Measurements from ENCODE around the gene TNKS1BP1.

Gene TNKS1BP1

DNA sequence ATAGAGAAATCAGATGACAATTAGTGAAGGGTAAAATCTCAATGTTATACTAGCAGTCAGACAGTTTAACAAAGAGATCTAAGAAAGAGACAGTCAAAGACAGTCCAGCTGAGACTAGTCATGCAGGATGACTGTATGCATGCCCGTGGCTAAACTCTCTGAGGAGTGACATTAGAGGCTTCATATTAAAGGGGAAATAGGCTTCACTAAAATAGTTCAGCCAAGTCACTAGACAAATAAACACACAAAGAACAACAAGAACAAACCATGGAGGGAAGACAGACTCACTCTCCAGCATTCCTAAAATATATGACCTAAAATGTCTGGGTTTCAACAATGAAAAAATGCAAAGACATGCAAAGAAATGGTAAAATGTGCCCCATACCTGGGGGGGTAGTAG, 69.1 kb downstream of the TNKS1BP1 start:
- TF ChIP-seq GATA2 (IDR thresholded peaks at IDR 0.05; ENCODE audit: low read depth, low read length) (no peak), GATA3 (IDR thresholded peaks at IDR 0.05; ENCODE audit: low read depth, low read length) (no peak)

DNA sequence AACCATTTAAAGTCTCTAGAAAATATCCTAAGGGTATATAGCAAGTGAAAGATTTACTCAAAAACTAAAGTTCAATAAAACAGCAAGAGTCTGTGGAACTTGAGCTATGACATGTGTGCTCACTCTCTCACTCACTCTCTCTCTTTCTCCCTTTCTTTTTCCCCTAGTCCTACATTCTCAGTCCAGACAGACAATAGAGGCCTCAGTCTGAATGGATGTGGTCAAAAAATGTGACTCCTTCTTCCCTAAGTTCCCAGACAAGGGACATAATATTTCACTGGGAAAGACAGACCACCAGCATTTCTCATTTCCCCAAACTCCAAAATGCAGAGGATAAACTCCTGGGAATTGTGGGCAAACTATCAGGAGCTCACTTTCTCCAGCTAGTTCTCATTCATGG, 70.1 kb downstream of the TNKS1BP1 start:
- TF ChIP-seq GATA2 (IDR thresholded peaks at IDR 0.05; ENCODE audit: low read depth, low read length) (no peak), GATA3 (IDR thresholded peaks at IDR 0.05; ENCODE audit: low read depth, low read length) (no peak)

DNA sequence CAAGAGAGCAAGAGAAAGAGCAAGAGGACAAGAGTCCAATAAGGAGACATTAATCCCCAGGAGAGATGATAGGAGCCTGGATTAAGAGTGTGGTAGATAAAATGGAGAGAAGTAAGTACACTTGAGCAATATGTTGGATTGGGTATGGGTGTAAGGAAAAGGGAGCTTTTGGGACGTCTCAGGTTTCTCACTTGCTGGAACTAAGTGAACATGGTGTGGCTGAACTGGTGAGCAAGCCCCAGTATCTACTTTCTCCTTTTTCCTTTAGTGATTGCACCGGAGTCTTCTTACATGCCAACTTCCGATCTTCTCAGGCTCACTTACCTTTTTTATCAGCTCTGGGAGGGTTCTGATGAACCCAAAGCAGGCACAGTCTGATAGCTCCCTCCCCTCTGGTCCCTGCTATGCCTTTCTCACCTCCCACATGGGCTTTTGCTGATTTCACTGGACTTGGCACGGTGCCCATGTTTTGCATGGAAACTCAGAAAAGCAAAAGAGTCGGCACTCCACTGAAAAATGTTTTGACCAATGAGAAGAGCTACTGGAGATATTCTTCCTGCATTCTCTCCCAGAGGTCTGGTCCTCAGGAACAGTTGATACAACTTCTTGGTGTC, 73.2 kb downstream of the TNKS1BP1 start:
- no peak for TF ChIP-seq GATA3 (IDR thresholded peaks at IDR 0.05; ENCODE audit: low read depth, low read length)
- TF ChIP-seq GATA2 (IDR thresholded peaks at IDR 0.05; ENCODE audit: low read depth, low read length): no peak

DNA sequence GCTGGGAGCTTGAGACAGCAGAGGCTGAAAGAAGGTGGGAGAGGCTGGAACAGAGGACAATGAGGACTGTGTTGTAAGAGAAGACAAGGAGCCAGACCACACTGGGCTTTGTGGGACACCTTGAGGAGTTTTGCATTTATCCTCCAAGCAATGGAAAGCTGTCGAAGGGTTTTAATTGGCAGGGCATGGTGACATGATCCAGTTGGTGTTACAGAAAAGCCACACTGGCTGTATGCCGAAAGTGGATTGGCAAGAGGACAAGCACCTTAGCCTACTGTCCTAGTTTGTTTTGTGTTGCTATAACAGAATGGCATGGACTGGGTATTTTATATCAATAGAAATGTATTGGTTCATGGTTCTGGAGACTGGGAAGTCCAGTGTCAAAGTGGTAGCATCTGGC, 73.7 kb downstream of the TNKS1BP1 start:
- TF ChIP-seq GATA3 (IDR thresholded peaks at IDR 0.05; ENCODE audit: low read depth, low read length): no peak
- TF ChIP-seq GATA2 (IDR thresholded peaks at IDR 0.05; ENCODE audit: low read depth, low read length): no peak

Data from SH-SY5Y (cell line).